Measurements from ENCODE around the gene ATP23.
A peak's percentile ranks its signal among the peaks of the same experiment; 100 is the strongest.

The ATP23 gene

DNA sequence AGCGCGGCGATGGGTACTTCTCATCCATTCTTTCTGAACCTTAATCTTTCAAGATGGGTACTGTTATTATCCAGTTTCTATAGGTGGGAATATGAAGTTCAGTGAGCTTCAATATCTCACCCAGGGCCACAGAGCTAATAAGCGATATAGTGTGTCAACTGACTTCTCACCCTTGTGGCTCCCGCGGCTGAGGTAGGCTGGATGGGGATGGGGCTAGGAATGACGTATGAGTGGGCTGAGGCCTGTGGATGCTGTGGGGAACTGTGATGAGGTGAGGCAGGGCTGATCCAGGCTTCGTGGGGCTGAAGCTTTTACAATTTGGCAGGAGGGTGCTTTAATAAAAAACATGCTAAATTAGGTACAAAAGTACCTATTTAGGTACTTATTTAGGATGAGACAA is 32.9 kb upstream of the ATP23 start:
- DNase-seq (ENCODE audit: low spot score), result no peak

DNA sequence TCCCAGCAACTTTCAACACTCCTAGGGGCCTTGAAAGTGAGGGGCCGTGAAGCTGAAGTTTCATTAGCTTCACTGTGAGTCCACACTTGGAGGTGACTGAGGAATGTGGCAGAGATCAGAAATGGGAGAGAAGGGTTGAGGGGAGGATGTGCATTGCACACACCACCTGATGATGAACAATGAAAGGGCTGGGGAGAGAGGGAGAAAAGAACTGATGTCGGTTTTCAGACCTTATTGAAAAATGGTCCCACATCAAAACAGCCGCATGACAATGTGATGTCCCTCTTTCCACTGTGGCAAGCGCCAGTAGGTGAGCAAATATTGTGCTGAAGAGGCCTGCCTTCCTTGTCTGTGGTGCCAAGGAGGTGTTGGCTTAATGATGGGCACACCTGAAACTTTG is 32.3 kb upstream of the ATP23 start:
- DNase-seq (ENCODE audit: low spot score), result no peak

DNA sequence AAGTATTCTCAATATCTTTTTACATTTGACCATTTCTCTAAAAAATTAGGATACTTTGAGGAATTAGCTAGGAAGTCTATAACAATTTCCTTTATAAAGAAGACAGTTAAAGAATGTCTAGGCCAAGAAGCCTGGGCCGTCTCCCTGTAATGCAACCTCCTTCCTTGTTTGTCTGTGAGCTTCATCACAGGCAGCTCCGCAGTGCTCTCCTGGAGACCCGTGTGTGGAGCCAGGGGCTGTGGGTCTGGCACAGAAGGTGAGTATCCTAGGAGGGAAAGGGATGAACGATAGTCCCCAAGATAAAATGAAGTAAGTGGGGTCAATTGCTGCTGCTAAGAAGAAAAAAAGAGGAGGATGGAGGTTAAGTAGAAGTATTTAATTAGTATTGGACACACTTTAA is 31.8 kb upstream of the ATP23 start:
- DNase-seq (ENCODE audit: low spot score), result no peak

DNA sequence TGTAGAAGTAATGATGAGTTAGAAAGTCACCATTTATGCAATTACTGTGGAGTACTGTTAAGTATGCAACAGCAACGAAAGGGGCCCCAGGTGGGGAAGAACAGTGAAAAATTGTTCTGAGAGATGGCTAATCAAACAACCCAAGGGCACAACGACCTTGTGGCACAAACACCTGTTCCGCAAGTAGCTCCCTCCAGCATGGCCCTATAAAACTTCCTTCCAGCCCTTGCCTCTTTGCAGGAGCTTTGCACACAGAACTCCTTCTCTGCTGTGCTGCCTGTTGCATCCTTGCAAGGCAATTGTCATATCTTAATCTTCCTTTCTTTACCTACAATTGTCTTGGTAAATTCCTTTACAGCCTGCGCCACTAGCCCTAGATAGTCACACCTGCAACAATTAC is 23.2 kb upstream of the ATP23 start:
- DNase-seq (ENCODE audit: low spot score), result no peak

DNA sequence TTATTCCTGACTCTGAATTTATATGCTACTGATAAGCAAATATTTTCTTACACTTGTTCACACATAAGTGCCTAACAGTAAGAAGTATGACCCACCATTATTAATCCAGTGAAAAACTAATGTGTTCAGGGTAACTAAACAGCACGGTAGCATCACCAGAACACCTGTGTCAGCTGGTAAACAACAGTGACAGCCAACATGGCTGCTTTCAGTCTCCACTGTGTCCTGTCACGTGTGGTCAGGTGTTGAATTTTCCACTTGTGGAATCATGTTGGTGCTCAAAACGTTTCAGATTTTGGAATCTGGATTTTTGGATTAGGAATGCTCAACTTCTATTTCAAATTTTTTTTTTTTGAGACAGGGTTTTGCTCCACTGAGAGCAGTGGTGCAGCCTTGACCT is 14.3 kb upstream of the ATP23 start:
- no peak for DNase-seq (ENCODE audit: low spot score)

DNA sequence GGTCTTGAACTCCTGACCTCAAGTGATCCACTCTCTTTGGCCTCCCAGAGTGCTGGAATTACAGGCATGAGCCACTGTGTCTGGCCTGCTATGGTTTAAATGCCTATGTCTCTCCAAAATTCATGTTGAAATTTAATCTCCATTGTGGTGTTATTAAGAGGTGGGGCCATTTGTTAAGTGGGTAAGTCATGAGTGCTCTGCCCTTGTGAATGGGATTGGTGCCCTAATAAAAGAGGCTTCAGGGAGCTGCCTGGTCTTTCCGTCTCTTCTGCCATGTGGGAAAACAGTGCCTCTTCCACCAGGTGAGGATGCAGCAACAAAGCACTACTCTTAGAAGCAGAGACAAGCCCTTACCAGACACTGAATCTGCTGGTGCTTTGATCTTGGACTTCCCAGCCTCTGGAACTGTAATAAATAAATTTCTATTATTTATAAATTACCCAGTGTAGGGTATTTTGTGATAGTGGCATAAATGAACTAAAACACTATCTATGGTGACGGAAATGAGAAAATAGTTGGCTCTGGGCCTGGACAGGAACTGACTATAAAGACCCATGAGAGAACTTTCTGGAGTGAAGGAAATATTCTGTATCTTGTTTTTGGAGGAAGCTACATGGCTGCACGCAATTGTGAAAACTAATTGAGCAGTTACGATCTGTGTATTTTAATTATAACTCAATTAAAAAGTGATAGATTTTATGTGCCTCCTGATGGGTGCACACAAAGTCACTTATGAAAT is 12.1 kb upstream of the ATP23 start:
- no peak for DNase-seq (ENCODE audit: low spot score)

DNA sequence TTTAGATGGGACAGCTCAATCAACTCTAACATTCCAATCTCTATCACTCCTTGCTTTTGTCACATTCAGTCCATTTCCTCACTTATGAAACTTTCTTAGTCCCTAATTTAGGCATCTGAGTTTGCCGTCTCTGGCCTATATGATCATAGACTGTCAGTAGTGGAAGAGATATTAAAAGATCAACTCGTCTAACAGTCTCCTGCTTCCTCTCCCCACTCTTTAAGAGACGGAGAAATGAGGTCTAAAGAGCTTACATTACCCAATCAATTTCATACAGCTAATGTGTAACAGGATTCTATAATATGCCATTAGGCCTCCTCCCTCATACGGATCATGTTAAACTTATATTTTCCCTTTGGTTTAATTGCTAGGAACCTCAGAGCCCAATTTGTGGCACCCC is 6.5 kb upstream of the ATP23 start:
- DNase-seq (ENCODE audit: low spot score), result no peak

DNA sequence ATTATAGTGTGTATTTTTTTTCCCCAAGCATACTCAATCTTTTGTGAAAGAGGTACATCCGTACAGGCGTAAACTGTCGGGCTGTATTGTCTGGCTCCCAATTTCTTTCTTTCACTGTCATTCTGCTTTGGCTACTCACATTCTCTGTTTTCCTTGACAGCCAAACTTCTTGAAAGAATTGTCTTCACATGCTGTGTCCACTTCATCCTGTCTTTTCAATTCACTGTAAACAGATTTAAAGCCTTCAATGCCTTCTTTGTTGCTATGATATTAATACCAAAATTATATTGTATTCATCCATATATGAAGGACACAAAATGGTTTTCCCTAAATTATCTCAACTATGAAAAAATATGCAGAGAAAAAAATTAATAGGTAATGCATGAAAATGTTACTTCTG is 6.0 kb upstream of the ATP23 start:
- no peak for DNase-seq (ENCODE audit: low spot score)

DNA sequence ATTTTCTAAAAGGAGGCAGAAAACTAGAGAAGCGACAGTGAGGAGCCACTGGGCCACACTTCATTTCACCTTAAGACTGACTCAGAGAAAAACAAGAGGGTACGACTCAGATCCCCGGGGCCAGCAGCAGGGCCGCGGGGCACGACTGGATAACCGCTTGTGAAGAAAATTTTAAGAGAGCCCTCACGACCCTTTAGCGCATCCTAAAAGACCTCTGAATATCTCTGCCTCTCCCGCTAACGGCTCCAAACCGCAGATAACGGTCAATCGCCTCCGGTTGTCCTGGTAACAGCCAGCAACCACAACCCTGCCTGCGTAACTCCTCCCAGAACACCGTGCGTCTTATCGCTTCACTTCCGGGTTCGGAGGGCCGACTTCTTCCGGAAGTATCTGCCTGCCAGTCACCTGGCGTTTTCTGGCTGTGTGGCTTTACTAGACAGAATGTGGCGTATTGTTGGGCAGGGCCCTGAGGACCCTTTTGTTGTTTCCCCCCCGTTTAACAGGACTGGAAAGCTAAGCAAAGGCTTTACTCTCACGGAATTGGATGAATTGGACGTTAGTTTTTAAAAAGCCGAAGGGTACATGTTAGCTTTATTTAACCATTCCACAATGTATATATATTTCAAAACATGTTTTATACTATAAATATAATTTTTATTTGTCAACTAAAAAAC is 5.4 kb upstream of the ATP23 start:
- peak; percentile 89 for DNase-seq (ENCODE audit: low spot score)

DNA sequence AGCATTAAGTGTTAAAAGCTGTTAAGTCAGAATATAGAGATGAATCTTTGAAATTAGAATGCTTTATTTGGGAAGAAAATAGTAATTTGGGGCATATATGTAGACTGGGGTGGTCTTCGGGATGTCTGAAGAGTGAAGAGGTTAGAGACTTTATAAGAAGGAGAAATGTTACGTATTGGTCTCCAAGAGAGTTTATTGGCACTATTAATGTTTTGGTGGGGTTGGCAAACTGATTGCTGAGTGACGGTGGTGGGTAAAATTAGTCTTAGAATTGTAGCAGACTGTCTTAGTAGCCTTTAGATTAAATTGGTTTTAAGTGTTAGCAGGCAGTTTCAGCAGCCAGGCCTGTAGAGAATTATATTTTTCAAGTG is 4.9 kb upstream of the ATP23 start:
- DNase-seq (ENCODE audit: low spot score), result no peak

DNA sequence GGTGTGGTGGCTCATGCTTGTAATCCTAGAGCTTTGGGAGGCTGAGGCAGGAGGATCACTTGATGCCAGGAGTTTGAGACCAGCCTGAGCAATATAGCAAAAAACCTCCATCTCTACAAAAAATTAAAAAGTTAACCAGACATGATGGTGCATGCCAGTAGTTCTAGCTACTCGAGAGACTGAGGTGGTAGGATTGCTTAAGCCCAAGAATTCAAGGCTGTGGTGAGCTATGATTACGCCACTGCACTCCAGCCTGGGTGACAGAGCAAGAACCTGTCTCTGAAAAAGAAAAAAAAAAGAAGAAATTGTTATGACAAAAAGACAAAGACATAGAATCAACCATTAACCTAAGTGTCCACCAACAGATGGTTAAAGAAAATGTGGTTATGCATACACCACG is 2.1 kb upstream of the ATP23 start:
- DNase-seq (ENCODE audit: low spot score), result no peak

DNA sequence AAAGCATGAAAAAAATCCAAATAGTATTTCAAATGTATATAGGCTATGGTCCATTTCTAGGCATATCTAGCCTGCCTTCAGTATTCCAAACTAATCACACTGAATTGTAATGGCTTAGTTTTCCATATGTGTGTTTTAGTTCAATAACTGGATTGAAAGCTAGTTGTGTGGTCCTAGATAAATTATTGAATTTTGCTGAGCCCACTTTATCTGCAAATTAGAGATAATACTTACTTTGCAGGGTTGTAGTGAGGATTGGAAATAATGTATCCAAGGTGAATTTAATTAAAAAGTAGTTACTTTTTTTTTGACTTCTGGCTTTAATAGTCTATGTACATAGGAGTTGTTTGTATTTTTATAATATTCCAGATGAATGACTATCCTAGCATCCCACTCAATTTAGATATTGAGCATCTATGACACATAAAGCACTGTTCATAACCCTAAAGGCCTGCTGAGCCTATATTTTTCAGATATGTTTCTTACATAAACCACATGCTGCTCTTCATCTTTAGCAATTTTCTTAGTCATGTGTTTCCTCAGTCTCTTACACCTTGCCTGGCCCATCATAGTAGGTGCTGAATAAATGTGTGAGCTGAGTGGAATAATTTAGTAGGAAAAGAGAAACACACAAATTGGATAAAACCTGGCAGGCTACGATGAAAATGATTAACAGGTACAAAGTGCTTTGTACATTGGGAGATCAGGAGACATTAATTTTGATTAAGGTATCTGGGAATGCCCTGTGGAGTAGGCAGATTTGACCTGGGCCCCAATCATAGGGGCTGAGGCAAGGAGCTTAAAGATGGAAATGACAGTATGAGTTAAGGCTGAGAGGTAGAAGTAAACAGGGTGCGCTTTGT is 1.1 kb upstream of the ATP23 start:
- no peak for DNase-seq (ENCODE audit: low spot score)

DNA sequence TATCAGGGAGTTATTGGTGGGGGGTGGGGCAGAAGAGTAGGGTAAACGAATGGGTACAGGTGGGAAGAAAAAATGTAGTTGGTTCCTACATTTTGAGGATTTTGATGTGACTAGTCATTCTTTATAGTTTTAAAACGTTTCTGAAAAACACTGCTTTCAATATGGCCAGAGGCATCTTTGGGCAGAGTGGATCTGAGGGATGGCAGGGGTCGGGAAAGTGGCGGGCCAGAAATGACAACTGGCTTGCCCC is 527 bp upstream of the ATP23 start:
- no peak for DNase-seq (ENCODE audit: low spot score)

DNA sequence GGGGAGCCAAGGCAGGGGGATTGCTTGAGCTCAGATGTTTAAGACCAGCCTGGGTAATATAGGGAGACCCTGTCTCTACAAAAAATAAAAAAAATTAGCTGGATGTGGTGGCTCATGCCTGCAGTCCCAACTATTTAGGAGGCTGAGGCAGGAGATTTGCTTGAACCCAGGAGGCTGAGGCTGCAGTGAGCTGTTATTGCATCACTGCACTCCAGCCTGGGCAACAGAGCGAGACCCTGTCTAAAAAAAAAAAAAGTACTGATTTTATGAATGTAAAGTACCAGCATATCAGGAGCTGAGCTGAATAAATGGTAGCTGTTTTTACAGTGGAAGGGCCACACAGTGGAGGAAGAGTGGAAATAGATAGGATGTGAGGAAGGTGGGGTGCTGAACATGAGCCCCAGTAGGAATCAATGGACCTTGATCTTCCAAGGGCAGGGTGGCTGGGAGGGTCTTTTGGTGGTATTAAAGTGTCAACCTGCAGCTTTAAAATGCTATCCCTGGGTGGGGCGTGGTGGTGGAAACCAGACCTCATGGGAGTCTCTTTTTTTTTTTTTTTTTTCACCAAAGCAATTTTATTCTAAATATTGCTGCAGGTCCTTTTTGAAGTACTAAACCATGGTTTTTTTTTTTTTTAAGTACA is 2.2 kb downstream of the ATP23 start:
- no peak for DNase-seq (ENCODE audit: low spot score)

DNA sequence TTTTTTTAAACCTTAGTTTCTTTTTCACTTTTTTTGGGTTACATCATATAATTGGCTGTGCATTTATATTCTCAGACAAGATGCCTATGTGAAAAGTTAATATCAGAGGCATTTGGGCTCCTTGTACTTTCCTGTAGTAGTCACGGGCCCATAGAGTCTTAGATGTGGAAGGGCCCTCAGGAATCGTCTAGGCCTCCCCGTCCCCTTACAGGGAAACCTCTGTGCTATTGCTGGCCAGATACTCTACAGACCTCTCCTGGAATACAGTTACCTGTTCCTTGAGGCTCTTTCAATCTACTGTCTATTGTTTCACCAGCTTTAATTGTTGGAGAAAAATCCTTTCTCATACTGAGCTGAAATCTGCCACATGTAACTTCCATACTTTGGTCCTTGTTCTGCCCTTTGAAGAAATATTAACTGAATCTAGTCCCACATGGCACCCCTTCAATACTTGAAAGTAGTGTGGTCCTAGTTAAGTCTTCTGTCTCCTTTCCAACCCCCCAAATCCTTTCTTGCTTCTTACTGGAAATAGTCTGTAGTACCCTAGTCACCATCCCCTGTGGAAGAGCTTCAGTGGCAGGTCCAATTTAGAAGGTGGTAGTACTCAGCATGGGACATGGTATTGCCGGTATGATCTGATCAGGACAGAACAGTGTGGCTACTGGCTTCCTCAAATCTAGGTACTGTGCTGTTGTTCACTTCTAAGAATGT is 3.1 kb downstream of the ATP23 start:
- no peak for DNase-seq (ENCODE audit: low spot score)

DNA sequence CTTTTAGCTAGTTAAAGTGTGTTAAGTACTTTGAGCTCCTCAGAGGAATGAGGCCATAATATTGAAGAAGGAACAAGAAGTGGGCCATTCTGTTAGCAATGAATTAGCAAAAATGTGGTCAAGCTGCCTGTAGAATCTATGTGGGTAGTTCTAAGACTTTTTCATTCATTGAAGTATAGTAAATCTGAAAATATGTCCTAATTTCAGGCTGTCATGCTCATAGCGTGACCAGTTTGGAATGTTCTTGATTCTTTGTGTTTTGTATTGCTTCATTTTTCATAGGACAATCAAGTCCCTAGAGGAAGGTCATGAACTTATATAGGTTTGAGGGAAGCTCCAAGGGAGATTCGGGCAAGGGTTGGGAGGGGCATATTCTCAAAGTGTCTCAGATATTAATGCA is 11.4 kb downstream of the ATP23 start:
- DNase-seq (ENCODE audit: low spot score), result no peak

DNA sequence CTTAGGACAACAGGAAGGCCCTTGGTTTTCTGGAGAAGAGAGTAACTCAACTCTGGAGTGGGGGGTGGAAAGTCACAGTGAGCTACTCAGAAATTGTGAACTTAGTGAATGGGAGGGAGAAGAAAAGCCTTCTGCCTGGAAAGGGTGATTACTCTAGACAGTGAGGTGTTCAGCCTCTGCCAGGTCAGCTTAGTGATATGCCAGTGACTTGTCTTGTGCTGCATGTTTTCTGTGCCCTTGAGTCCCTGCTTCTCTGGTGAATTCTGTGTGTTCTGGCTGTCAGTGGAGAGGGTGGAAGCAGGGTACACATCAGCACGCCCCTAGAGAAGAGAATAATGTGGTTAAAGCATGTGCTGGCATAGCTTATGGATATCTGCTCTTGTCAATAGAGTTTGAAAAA is 13.4 kb downstream of the ATP23 start:
- DNase-seq (ENCODE audit: low spot score), result no peak

DNA sequence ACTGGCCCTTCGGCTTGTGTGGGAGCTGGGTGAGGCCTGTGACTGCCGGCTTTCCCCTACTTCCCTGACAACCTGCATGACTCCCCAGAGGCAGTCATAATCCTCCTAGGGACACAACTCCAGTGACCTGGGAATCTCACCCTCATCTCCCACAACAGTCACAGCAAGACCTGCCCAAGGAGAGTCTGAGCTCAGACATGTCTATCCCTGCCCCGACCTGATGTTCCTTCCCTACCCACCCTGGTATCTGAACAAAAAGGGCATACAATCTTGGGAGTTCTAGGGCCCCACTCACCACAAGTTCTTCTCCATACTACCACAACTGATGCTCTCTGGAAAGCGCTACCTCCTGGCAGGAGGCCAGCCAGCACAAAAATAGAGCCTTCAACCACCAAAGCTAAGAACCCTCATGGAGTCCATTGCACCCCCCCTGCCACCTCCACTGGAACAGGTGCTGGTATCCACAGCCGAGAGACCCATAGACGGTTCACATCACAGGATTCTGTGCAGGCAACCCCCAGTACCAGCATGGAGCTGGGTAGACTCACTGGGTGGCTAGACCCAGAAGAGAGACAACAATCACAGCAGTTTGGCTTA is 16.8 kb downstream of the ATP23 start:
- no peak for DNase-seq (ENCODE audit: low spot score)

DNA sequence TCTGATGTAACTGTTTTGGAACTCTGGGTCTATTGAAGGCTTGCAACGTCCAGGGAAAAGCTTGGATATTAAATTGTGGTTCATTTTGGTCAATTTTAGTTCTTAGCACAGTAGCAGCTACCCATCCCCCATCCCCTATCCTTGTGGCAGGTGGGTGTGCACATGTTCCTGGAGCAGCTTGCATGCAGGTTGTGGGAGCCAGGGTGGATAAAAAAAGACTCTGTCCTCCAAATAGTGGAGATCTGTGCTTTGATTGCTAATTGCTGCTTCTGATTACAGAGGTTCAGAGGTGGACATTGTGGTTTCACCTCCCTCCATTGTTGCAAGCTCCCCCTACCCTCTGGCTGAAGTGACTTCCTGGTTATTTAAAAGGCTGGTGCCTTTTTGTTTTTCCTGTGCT is 23.1 kb downstream of the ATP23 start:
- no peak for DNase-seq (ENCODE audit: low spot score)

DNA sequence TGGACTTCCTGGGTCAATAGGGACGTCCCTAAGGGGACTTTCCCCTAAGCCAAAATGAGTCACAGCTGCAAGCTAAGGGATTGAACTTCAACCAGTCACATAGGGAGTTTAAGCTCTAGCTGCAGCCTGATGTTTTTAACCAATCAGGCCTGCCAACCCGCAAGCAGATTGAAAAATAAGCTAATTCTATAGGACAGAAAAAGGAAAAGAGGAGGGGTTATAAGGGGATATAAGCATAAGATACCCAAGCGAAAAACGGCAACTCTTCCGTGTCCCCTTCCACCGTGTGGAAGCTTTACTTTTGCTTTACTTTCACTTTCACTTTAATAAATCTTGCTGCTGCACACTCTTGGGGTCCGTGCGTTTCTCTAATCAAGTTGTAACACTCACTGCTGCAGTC is 24.4 kb downstream of the ATP23 start:
- DNase-seq (ENCODE audit: low spot score), result no peak

DNA sequence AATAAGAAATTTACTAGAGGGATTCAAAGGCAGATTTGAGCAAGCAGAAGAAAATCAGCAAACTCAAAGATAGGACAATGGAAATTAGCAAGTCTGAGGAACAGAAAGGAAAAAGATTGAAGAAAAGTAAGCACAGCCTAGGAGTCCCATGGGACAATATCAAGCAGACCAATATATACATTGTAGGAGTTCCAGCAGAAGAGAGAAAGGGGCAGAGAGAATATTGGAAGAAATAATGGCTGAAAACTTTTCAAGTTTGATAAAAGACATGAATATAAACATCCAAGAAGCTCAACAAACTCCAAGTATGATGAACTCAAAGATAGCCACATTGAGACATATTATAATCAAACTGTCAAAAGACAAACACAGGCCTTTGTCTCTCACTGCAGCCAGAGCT is 25.2 kb downstream of the ATP23 start:
- DNase-seq (ENCODE audit: low spot score), result no peak
